ENCODE measurements around the gene SLC25A43.

Gene SLC25A43

DNA sequence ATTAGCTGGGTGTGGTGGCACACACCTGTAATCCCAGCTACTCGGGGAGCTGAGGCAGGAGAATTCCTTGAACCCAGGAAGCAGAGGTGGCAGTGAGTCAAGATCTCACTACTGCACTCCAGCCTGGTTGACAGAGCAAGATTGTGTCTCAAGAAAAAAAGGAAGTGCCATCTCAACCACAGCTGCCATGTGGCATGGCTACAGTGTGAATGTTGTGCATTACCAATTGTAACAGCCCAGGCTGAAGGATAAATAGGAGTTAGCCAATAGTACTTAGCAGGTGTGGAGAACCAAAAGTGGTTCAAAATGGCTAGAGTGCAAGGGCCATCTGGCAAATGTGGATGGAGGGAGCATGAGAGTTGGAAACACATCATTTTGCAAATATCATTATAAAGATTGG is 98.0 kb downstream of the SLC25A43 start:
- DNase-seq: no peak

DNA sequence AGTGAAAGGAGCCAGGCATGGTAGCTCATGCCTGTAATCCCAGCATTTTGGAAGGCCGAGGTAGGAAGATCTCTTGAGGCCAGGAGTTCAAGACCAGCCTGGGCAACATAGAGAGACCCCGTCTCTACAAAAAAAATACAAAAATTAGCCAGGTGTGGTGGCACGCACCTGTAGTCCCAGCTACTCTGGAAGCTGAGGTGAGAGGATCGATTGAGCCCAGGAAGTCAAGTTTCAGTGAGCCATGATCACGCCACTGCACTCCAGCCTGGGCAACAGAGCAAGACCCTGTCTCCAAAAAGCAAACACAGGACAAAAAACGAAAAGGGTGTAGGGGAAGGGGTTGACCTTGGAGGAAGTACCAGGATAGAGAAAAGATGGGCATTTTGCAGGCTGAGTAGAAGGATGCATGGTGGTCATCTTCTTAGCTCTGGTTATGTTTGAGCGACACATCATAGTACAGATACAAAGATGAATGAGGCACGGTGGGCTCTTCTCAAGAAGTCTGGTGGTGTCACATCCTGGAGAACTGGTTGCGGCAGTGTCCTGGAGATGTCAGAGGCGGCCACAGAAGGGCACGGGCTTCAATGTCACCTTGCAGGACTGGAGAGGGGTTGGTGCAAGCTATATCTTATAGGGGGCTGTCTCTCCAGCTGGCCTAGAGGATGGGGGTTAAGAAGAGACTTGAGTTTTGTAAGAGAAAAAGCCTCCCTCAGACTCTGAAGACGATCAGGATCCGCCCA is 101.1 kb downstream of the SLC25A43 start:
- DNase-seq: no peak

DNA sequence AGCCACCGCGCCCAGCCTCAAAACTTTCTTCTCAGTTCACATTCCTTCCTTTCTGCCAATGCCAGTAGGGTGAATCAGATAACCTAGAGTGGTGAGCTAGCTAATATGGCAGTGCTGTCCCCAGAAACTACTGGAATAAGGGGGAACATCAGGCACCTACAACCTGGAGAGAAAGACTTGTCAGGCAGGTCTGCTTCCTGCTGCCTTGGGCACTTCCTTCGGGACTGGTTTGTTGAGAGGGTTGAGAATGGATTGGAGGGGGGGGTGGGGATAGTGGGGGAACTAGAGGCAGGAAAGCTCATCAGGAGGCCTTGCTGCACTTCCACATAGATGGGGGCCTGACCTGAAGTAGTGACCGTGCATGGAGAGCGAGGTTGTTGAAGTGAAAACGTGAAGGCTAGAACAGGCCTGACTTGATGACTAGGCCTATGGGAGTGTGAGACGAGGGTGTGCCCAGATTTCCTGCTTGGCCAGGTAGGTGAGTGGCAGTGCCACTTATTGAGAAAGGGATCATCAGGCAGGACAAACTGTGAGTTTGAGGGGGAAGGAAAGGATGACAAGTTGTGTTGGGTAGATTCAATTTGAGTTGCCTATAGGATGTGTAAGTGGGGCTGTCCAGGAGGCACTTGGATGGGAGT is 102.5 kb downstream of the SLC25A43 start:
- DNase-seq: no peak

DNA sequence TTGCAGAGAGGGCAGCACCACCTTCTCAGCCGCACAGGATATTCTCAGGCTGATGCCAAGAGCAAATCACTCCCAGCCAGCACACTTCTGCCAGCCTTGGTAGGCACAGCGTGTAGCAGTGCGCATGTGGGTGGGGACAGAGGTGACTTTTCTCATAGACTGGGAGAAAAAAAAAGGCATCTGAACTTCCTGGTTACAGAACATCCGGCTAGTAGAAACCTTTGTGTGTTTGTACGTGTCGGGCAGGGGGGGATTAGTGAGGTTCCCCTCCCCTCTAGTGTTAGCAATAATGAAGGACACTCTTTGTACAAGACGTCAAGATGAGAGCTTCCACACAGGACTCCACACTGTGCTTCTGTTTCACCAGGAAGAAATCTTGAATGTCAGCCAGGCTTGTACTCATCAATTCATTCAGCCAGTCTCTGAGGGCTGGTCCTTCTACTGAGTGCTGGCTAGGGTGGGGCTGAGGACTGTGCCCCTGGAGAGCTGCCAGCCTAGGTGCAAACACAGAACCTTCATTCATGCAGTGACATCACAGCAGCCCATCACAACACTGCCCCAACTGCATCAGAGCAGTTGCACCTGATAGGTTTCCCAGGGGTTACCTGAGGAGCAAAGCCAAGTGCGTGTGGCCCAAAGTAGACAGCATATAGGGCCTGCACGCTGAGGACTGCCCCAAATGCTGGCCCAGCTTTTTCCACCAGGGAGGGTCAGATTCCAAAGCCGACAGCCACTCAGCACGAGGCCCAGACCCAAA is 103.8 kb downstream of the SLC25A43 start:
- DNase-seq: no peak

DNA sequence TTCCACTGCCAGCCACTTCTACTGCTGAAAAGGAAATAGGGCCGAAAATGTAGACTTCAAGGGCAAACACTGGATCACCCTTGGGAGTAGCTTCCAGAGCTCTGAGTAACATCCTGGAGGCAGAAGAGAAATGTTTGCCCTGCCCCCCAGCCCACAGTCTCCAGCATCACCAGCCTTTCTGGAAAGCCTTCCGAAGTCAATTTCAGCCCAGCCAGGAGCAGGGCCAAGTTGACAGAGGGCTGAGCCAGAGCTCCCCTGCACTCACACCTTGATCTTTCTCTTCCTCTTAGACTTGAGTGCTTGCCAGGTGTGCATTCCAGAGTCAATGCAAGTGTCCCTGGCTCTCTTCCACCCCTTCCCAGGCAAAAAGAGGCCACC is 104.3 kb downstream of the SLC25A43 start:
- no peak for DNase-seq
